Measurements from ENCODE around the gene KRTAP5-5.
"Not testable (repeated sequence)": the region's sequence is repeated elsewhere in the genome, so short reads cannot be mapped to it uniquely, and the experiment has no call there.

The KRTAP5-5 gene

GRCh38 chr11:1629326-1630185, at the start of gene KRTAP5-5:
TSS of gene KRTAP5-5 (plus strand) at chr11:1629775. CDS start at chr11:1629841, 66 bp downstream.
- no peak for DNase-seq (ENCODE audit: low spot score)

DNA sequence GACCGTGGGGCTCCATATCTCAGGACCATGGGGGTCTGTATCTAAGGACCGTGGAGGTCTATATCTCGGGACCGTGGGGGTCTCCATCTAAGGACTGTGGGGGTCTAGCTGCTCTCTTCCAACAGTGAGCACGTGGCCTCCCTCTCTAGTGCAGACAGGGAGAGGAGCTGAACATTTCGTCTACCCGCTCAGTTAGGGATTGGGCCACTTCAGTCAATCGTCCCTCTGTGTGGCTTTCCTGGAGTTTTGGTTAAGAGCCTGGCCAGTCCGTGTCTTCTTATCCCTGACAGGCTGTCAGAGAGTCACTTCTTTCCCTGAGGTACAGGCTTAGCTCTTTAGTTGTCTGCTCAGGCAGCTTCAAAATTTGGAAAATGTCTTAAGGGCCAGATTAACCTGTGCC, 47.6 kb upstream of the KRTAP5-5 start:
- DNase-seq (ENCODE audit: low spot score) = no peak

DNA sequence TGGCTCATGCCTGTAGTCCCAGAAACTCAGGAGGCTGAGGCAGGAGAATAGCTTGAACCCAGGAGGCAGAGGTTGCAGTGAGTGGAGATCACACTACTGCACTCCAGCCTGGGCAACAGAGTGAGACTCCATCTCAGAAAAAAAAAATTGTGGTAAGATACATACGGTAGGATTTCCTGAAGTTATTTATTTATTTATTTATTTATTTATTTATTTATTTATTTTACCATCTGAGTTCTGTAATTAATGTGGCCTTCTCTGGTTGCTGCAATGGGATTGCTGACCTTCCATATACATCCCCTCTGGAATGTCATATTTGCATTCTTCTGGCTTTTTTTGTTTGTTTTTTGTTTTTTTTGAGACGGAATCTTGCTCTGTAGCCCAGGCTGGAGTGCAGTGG, 46.7 kb upstream of the KRTAP5-5 start:
- DNase-seq (ENCODE audit: low spot score) = not testable (repeated sequence)

DNA sequence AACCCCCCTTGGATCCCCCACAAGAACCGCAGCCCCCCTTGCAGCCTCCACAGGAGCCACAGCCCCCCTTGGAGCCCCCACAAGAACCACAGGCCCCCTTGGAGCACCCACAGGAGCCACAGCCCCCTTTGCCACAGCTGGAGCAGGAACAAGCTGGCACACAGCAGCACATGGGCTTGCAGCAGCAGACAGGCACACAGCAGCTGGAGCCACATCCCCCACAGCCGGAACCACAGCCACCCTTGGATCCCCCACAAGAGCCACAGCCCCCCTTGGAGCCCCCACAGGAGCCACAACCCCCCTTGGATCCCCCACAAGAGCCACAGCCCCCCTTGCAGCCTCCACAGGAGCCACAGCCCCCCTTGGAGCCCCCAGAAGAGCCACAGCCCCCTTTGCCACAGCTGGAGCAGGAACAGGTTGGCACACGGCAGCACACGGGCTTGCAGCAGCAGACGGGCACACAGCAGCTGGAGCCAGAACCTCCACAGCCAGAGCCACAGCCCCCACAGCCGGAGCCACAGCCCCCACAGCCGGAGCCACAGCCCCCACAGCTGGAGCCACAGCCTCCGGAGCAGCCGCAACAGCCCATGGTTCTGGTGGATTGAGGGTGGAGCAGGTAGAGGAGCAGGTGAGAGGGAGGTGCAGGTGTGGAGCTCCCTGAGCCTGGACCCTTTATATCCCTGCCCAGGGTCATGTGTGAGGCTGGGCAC, 44.8 kb upstream of the KRTAP5-5 start, which contains the start of gene KRTAP5-1:
Gene KRTAP5-1, minus strand, starts transcription at position 623 of the 710 bp plus-strand sequence. Its CDS starts 34 bp downstream, at position 589.
- not testable (repeated sequence) for DNase-seq (ENCODE audit: low spot score)

- no peak for DNase-seq (ENCODE audit: low spot score)
Observed at GRCh38 chr11:1586699-1587098, 42.9 kb upstream of the KRTAP5-5 start.

DNA sequence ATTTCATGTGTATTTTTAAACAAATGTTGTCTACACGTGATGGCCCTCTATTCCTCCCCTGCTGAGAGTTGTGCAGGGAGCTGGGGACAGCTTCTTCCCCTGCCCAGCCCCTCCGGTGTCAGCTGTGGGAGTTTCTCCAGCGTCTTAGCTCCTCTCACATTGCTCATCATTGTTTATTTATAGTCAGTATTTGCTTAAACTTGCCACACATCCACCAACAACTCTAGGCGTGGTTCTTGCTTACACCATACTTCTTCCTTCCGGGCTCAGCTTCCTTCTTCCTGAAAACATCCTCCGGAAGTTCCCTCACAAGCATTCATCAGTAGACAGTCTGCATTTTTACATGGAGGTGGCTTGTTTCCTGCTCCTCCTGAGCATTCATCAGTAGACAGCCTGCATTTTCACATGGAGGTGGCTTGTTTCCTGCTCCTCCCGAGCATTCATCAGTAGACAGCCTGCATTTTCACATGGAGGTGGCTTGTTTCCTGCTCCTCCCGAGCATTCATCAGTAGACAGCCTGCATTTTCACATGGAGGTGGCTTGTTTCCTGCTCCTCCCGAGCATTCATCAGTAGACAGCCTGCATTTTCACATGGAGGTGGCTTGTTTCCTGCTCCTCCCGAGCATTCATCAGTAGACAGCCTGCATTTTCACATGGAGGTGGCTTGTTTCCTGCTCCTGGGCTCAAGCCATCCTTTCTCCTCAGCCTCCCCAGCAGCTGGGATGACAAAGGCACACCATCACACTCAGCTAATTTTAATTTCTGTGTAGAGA, 40.2 kb upstream of the KRTAP5-5 start:
- DNase-seq (ENCODE audit: low spot score) = peak; percentile 54

- DNase-seq (ENCODE audit: low spot score) = no peak
Observed at GRCh38 chr11:1589996-1590395, 39.6 kb upstream of the KRTAP5-5 start.

- DNase-seq (ENCODE audit: low spot score) = no peak
Observed at GRCh38 chr11:1592628-1593027, 36.9 kb upstream of the KRTAP5-5 start.

GRCh38 chr11:1595994-1596575, 33.5 kb upstream of the KRTAP5-5 start:
- not testable (repeated sequence) for DNase-seq (ENCODE audit: low spot score)

DNA sequence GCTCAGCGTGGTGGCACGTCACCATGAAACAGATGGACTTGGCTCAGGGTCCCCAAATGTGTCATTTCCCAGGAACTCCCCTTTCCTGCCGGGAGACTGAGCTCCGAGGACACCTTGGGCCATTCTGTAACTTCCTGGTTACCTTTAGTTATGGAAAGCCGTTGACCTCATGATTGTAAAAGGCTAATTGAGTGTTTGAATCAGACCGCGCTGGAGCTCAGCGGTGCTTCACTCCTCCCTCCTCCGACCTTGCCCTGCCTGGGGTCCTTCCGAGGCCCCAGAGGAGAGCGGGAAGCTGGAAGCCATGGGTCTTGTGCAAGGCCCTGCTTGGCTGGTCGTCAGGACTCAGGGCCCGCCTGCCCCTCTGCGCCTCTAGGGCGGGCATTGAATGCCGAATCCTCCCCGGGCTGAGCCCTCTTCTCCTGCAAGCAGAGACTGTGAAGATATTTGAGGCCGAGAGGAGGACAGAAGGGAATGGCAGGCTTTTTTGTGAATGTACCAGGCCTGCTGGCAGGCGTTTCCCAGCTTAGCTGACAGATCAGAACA, 32.9 kb upstream of the KRTAP5-5 start:
- DNase-seq (ENCODE audit: low spot score) = not testable (repeated sequence)

- DNase-seq (ENCODE audit: low spot score) = no peak
Observed at GRCh38 chr11:1597331-1597993, 32.1 kb upstream of the KRTAP5-5 start.

- DNase-seq (ENCODE audit: low spot score) = no peak
Observed at GRCh38 chr11:1597994-1598380, 31.6 kb upstream of the KRTAP5-5 start, which contains the start of gene KRTAP5-2. TSS of gene KRTAP5-2 (minus strand) at chr11:1598294. CDS start at chr11:1598250, 44 bp downstream.

GRCh38 chr11:1598406-1598805, 31.2 kb upstream of the KRTAP5-5 start:
- not testable (repeated sequence) for DNase-seq (ENCODE audit: low spot score)

- DNase-seq (ENCODE audit: low spot score) = peak; percentile 30
Observed at GRCh38 chr11:1598816-1599215, 30.8 kb upstream of the KRTAP5-5 start.

GRCh38 chr11:1600626-1601025, 28.9 kb upstream of the KRTAP5-5 start:
- no peak for DNase-seq (ENCODE audit: low spot score)

GRCh38 chr11:1601663-1602062, 27.9 kb upstream of the KRTAP5-5 start:
- not testable (repeated sequence) for DNase-seq (ENCODE audit: low spot score)

GRCh38 chr11:1603629-1604028, 25.9 kb upstream of the KRTAP5-5 start:
- DNase-seq (ENCODE audit: low spot score) = no peak

- no peak for DNase-seq (ENCODE audit: low spot score)
Observed at GRCh38 chr11:1604181-1604580, 25.4 kb upstream of the KRTAP5-5 start.

- DNase-seq (ENCODE audit: low spot score) = no peak
Observed at GRCh38 chr11:1604711-1605110, 24.9 kb upstream of the KRTAP5-5 start.

GRCh38 chr11:1605923-1606322, 23.7 kb upstream of the KRTAP5-5 start:
- DNase-seq (ENCODE audit: low spot score) = peak; percentile 27
